OCI-LY3 (cell line): Measurements from ENCODE around the gene GSTK1.

ENCODE experiments used
- EZH2phosphoT487 ChIP-seq: fragments of 200-600 bp; shearing (Covaris generic); IDR thresholded peaks from 2 replicates; pipeline ENCODE4 v1.6.1; 2018; ENCODE audit warnings: antibody characterized with exemption, mixed run types, low read depth
- TF ChIP-seq, protein P1 (sequence below): fragments of 200-600, 300-600 bp; sonication (generic); IDR thresholded peaks from 2 replicates; pipeline ENCODE4 v1.5.1; 2014; ENCODE audit warnings: antibody characterized with exemption, low read length, low read depth

DNA sequence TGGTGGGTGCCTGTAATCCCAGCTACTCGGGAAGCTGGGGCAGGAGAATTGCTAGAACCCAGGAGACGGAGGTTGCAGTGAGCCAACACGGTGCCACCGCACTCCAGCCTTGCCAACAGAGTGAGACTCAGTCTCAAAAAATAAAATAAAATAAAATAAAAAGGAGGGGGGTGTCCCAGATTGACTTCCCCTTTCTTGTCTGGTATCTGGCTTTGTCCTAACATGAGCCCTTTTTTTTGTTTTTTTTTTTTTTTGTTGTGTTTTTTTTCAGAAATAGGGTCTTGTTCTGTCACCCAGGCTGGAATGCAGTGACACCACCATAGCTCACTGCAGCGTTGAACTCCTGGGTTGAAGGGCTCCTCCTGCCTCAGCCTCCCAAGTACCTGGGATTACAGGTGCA lies 29.6 kb downstream of the GSTK1 start:
- TF ChIP-seq, protein P1, sequence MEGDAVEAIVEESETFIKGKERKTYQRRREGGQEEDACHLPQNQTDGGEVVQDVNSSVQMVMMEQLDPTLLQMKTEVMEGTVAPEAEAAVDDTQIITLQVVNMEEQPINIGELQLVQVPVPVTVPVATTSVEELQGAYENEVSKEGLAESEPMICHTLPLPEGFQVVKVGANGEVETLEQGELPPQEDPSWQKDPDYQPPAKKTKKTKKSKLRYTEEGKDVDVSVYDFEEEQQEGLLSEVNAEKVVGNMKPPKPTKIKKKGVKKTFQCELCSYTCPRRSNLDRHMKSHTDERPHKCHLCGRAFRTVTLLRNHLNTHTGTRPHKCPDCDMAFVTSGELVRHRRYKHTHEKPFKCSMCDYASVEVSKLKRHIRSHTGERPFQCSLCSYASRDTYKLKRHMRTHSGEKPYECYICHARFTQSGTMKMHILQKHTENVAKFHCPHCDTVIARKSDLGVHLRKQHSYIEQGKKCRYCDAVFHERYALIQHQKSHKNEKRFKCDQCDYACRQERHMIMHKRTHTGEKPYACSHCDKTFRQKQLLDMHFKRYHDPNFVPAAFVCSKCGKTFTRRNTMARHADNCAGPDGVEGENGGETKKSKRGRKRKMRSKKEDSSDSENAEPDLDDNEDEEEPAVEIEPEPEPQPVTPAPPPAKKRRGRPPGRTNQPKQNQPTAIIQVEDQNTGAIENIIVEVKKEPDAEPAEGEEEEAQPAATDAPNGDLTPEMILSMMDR, result no peak
- TF ChIP-seq EZH2phosphoT487, result no peak
